Ecto neural progenitor cell (in vitro differentiated cells): ENCODE measurements around the gene RAB13.
A peak's percentile ranks its signal among the peaks of the same experiment; 100 is the strongest.
"Not testable (repeated sequence)": the region's sequence is repeated elsewhere in the genome, so short reads cannot be mapped to it uniquely, and the experiment has no call there.

ENCODE experiments used
- DNase-seq: peaks from one replicate; pipeline ENCODE4 v3.0.0-alpha.2; 2018; ENCODE audit warnings: low spot score

RAB13 gene

DNA sequence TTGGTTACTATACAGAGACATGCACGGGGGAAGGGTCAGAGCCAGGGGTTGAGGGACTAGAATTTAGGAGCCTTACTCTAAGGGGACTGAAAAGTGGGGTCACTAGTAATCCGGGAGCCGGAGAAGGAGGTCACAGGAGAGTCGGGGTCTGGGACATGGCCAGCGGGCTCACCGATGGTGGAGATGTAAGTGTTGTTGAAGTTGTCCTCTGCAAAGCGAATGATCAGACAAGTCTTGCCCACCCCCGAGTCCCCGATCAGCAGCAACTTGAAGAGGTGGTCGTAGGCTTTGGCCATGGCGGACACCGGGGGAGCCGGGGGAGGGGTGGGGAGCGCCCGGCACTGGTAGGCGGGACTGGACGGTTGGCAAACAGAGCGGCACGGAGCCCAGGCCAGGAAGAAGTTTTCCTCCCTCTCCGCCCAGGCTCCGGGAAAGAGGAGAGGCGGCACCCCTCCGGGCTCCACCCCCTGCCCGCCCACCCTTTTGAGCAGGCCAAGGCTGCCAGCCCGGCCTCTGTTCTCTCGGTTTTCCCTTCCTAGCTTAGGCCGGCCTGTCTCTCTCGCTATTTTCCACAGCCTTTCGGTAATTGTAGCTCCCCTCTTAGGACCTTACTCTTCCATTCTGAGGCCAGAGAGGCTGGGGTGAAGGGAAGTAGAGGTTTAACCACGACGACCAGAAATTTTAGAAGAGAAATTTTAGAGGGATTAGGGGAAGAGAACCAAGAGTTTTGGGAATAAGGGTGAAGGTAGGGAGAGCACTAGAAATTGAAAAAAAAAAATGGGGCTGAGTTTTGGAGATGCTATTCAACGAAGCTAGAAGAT, at the start of gene RAB13:
TSS of gene RAB13 (minus strand) at position 399 of the 821 bp plus-strand sequence. CDS start at position 296, 103 bp downstream.
- DNase-seq: peak; percentile 90

DNA sequence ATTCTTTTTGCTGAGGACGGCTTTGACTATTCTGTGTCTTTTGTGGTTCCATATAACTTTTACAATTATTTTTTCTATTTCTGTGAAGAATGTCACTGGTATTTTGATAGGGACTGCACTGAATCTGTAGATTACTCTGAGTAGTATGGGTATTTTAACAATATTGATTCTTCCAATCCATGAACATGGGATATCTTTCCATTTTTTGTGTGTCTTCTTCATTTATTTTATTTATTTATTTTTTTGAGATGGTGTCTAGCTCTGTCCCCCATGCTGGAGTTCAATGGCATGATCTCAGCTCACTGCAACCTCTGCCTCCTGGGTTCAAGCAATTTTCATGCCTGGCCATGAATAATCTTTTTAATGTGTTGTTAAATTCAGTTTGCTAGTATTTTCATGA, 47.6 kb upstream of the RAB13 start:
- DNase-seq: not testable (repeated sequence)

DNA sequence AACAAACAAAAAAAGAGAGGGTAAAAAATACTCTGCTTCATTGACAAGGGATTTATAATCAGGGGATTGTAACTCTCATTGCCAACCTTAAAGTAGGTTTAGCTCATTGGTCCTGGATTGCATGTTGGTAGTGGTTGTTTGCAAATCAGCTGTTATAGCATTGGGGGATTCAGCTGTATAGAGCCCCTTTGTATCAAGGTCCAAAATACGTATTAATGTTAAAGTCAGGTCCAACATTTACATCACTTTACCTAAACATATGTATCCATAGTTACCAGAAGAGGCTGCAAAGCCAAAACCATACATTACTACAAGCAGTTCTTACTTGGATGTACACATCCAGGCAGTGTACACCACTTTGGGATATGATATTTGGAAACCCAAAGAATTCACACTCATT, 33.8 kb upstream of the RAB13 start:
- DNase-seq: no peak

DNA sequence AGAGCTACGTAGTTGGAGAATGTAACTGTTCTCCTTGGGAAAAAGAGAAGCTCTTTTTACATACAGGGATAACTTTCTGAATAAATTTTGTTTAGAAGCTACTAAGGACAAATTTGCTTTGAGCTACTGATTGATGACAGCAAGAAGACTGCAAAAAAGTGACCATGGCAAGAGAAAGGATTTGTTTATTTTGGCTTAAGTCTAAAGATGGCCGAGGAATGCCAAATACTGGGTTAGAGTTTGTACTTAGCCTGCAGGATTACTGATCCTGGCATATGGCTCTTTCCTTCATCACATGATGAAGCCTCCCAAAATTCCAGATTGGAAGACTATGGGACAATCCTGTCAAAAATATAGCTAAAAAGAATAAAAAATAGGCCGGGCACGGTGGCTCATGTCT, 33.1 kb upstream of the RAB13 start:
- no peak for DNase-seq

- DNase-seq: no peak
These were observed 28.2 kb upstream of the RAB13 start for GRCh38 chr1:154014154-154014907.

DNA sequence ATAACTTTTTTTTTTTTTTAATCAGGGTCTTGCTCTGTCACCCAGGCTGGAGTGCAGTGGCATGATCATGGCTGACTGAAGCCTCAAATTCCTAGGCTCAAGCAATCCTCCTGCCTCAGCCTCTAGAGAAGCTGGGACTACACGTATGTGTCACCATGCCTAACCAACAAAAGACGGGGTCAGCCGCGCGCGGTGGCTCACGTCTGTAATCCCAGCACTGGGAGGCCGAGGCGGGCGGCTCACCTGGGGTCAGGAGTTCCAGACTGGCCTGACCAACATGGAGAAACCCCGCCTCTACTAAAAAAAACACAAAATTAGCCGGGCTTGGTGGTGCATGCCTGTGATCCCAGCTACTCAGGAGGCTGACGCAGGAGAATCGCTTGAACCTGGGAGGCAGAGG, 26.4 kb upstream of the RAB13 start:
- not testable (repeated sequence) for DNase-seq

DNA sequence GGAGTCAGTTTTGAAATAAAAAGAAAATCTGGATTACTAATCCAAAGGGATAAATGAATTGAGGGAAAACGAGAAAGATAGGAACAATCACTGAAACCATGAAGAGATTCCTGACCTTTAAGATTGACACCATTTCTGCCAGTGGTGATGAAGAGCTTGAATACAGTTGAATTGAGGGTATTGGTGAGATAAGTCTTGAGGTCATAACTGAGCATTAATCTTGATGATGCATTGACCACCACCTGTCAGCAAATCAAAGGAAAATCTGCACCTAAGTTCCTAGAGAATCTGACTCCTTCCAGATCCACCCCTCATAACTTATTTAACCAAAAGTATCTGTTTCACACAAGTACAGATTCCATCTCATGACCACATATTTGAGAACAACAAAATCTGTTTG, 26.0 kb upstream of the RAB13 start:
- DNase-seq: no peak

- no peak for DNase-seq
These were observed 20.0 kb upstream of the RAB13 start for GRCh38 chr1:154006136-154006535.

DNA sequence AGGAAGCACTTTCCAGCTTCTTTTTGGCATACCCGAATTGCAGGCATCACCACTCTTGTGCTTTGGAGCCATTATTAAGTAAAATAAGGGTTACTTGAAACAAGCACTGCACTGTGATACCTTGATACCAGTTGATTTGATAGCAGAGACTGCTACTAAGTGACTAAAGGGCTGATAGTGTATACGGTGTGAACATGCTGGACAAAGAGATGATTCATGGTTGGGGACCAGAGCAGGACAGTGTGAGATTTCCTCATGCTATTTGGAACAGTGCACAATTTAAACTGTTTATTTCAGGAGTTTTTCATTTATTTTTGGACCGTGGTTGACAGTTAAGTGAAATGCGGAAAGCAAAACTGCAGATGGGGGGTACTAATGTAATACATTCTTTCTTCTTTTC, 14.3 kb upstream of the RAB13 start:
- DNase-seq: no peak

DNA sequence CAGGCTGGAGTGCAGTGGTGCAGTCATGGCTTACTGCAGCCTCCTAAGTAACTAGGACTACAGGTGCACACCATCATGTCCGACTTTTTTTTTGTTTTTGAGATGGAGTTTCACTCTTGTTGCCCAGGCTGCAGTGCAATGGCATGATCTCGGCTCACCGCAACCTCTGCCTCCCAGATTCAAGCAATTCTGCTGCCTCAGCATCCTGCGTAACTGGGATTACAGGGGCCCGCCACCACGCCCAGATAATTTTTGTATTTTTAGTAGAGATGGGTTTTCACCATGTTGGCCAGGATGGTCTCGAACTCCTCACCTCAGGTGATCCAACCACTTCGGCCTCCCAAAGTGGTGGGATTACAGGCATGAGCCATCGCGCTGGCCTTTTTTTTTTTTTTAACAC, 10.7 kb upstream of the RAB13 start:
- DNase-seq: not testable (repeated sequence)

DNA sequence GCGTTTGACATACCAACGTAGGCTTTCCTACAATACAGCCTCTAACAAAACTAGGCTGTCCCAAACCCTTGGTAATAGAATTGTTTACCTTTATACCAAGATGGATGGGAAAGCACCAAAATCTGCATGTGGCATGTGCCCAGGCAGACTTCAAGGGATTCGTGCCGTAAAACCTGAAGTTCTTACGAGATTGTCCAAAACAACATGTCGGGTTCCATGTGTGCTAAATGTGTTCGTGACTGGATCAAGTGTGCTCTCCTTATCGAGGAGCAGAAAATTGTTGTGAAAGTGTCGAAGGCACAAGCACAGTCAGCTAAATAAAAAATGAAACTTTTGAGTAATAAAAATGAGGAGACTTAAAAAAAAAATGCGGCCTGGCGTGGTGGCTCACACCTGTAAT, 9.5 kb upstream of the RAB13 start:
- no peak for DNase-seq

GRCh38 chr1:153995202-153995601, 9.1 kb upstream of the RAB13 start:
- no peak for DNase-seq

DNA sequence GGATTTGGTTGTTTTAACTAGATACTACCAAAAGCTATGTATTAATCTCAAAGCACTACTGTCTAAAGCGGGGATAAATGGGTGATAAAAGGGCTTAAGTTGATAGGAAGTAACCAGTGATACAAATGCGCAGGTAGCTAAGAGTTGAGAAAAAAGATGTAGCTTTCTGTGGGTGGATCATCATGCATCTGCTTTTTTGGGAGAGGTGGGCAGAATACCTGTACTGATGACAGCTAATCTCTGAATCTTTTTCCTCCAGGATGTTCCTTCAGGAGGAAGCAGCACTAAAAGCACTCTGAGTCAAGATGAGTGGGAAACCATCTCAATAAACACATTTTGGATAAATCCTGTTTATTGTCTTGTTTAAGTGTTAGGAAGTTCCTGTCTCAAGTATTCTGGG, 5.7 kb upstream of the RAB13 start:
- no peak for DNase-seq

- DNase-seq: no peak
These were observed 5.1 kb upstream of the RAB13 start for GRCh38 chr1:153991151-153991630.

DNA sequence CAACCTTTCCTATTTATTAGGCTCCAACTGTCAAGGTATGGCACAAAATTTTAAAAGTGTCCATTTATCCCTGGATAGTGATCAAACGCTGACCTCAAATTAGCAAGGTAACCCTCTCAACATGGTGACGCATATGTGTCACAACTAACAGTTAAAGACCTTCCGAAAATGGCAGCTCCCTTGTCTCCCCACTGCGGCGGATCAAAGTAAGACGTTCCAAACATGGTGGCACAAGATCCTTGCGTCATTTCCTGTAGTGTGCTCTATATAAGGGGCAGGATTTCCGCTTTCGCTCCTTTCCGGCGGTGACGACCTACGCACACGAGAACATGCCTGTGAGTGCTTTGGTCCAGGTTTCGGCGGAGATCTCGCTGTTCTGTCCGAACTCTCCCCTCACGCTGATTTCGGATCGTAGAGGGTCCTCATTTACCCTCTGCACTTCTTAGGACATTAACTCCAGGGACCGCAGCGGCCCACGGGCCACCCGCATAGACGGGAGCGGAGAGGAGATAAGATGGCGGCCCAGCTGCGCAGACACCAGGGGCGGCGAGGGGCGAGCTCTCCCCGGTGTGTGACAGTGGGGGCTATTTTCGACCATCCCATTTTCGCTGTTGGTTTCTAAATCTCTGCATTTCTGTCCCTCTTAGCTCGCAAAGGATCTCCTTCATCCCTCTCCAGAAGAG, 4.5 kb upstream of the RAB13 start, which contains the start of gene RPS27:
TSS of gene RPS27 (plus strand) at position 295 of the 683 bp plus-strand sequence. CDS start at position 330, 35 bp downstream.
- DNase-seq: peak; percentile 91

- no peak for DNase-seq
These were observed 1.5 kb upstream of the RAB13 start for GRCh38 chr1:153987621-153988020.

DNA sequence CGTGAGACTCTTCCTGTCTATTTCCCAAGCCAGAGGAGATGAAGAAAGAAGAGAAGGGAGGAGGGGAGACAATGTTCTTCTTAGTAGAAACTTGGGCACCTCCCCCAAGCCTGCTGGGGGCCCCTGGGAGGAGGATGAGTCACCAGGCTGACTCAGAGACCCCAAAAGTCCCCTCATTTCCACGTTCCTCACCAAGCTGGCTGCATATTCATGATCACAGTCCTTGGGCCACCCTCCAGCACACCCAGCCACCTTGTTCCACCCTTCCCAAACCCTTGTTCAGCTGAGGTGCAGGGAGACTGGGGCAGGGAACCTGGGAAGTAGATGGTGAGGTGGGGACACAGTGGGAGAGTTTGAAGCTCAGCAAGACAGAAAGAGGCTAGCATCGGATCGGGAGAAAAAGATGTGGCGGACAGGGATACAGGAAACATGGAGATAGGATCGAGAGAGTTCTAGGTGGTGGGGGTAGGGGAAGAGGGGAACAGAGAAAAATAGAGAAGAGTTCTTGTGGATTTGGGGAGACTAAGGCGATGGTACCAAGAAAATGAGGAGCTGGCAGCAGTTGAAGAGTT, 712 bp downstream of the RAB13 start:
- DNase-seq: no peak

DNA sequence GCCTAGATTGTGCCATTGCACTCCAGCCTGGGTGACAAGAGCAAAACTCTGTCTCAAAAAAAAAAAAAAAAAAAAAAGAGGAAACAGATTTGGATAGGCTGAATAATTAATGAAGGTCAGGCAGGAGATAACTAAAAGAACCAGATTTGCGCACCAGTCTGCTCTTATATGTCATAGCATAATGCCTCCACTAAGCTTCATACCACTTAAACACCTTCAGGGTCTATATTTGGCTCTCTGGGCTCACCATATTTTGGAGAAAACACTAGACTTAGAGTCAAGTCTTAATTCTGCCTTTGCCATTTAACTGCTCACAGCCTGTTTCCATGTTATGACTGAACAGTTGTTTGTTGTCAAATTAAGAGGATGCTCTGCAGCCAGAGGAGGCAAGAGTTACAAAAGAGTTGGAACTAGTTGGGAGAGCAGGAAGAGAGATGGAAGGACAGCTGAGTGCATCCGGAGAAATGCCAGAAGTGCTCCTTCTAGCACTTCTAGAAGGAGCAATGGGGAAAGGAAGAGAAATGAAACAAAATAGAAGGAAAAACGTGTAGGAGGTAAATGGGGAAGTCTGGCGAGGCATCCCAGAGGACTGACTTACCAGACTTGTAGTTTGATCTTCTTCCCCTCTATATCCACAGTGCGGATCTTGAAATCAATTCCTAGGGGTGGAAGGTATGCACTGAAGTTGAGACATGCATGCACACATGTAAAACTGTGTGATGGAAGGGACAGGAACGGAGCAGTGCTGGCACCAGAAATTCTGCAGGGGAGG, 1.8 kb downstream of the RAB13 start:
- no peak for DNase-seq

GRCh38 chr1:153981735-153982134, 4.4 kb downstream of the RAB13 start:
- not testable (repeated sequence) for DNase-seq

- not testable (repeated sequence) for DNase-seq
These were observed 7.0 kb downstream of the RAB13 start for GRCh38 chr1:153979091-153979490.

GRCh38 chr1:153978274-153978909, 7.7 kb downstream of the RAB13 start:
- DNase-seq: no peak
